GM21529 (cell line): ENCODE measurements around the gene SLC13A2.
"Not testable (repeated sequence)": the region's sequence is repeated elsewhere in the genome, so short reads cannot be mapped to it uniquely, and the experiment has no call there.

Experiments used
- ATAC-seq: cut with Tn5 transposase; IDR thresholded peaks from one replicate; pipeline ENCODE4 v1.9.1; 2021; ENCODE audit not compliant: unreplicated experiment

SLC13A2 gene, protein sequence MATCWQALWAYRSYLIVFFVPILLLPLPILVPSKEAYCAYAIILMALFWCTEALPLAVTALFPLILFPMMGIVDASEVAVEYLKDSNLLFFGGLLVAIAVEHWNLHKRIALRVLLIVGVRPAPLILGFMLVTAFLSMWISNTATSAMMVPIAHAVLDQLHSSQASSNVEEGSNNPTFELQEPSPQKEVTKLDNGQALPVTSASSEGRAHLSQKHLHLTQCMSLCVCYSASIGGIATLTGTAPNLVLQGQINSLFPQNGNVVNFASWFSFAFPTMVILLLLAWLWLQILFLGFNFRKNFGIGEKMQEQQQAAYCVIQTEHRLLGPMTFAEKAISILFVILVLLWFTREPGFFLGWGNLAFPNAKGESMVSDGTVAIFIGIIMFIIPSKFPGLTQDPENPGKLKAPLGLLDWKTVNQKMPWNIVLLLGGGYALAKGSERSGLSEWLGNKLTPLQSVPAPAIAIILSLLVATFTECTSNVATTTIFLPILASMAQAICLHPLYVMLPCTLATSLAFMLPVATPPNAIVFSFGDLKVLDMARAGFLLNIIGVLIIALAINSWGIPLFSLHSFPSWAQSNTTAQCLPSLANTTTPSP

GRCh38 chr17:28473542-28473941 lies at the start of gene SLC13A2:
SLC13A2 (plus strand) TSS chr17:28473644; CDS start chr17:28473713, 69 bp downstream.
- ATAC-seq, result no peak

DNA sequence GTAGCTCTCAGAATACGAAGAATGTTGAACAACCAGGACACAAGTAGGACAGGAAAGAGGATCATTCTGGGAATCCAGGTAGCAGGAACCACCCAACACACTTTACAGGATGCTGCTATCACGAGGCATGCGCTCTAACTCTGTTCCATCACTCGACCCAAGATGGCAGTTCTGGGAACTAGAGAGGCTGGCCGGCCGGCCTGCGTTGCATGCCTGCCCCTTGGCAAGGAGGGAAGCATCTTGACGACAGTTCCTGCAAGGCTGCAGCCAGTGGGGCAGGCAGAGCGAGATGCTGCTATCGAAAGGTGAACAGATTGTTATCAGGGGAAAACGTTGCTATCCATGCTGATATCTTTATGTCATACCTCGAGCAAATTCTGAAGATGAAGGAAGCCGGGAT lies 48.2 kb upstream of the SLC13A2 start:
- ATAC-seq, result no peak

DNA sequence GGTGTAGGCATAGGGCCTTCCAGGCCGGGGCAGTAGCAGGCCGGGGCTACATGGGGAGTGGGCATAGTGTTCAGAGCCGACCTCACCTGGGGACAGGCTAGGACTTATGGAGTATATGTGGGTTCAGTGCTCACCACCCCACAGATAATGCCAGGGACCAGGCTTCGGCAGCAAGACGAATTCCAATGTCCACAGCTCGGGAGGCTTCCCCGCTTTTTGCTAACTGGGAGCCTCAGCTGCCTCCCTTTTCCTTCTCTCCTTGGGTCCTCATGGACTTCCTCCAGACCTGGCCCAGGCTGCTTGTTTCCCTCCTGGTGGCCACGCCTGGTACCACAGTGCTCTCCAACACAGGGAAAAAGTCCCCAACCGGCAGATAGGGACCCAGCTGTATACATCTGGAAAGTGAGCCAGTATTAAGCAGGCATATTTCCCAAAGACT lies 47.3 kb upstream of the SLC13A2 start:
- no peak for ATAC-seq

DNA sequence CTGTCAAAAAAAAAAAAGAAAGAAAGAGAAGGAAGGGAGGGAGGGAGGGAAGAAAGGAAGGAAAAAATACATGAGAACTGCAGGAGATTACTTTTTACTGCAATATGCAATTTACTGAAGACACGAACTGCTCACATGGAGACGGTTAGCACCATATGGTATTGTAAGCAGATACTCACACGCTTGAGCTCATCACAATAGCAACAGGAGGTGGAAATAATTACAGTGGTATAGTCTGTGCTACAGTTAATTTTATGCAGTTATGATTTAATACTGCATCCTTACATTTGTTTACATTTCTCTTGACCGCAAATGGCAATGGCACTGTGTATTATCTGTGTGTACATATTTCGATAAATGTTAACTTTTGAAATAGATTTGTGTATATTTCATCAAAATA lies 46.1 kb upstream of the SLC13A2 start:
- no peak for ATAC-seq

DNA sequence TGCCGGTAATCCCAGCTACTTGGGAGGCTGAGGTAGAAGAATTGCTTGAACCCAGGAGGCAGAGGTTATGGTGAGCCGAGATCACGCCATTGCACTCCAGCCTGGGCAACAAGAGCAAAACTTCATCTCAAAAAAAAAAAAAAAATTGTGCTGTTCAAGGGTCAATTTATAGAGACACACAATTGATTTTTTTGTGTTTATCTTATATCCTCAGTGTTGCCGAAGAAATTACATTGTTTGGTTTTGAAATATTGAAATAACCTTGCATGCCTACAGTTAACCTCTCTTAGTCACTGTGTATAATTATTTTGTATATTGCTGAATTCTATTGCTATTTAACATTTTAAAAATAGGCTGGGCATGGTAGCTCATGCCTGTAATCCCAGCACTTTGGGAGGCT lies 45.5 kb upstream of the SLC13A2 start:
- not testable (repeated sequence) for ATAC-seq

GRCh38 chr17:28433721-28434120 lies 39.7 kb upstream of the SLC13A2 start:
- ATAC-seq, result no peak

GRCh38 chr17:28434326-28434725 lies 39.1 kb upstream of the SLC13A2 start:
- not testable (repeated sequence) for ATAC-seq

GRCh38 chr17:28443901-28444638 lies 29.4 kb upstream of the SLC13A2 start:
- no peak for ATAC-seq

GRCh38 chr17:28446716-28447395 lies 26.6 kb upstream of the SLC13A2 start:
- ATAC-seq, result no peak

DNA sequence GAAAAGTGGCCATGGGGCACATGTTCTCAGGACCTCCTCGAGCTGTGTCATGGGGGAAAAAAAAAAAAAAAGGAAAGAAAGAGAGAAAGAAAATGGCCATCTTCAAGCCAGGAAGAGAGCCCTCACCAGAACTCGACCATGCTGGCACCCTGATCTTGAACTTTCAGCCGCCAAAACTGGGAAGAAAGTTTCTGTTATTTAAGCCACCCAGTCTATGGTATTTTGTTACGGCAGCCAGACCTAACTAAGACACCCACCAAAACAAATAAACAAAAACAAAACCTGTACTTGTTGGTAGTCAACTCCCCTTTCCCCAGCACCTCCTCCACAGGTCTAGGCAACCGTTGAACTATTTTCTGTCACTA lies 26.1 kb upstream of the SLC13A2 start:
- no peak for ATAC-seq

DNA sequence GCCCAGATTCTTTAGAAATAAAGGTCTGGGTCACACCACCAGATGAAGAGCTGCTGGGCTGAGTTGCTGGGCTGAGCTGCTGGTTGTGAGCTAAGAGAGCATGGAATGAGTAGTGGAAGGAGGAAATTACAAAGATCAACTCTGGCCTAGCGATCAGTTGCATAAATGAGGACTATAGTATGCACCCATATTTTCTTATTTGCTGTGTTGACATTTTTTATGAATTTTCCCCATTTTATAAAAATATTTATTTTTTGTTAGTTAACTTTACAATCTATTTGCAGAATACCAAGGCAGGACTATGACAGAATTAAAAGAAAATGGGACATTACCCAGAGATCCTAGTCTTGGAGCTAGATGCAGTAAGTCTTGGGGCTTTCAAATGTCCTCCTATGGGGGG lies 23.6 kb upstream of the SLC13A2 start:
- no peak for ATAC-seq

DNA sequence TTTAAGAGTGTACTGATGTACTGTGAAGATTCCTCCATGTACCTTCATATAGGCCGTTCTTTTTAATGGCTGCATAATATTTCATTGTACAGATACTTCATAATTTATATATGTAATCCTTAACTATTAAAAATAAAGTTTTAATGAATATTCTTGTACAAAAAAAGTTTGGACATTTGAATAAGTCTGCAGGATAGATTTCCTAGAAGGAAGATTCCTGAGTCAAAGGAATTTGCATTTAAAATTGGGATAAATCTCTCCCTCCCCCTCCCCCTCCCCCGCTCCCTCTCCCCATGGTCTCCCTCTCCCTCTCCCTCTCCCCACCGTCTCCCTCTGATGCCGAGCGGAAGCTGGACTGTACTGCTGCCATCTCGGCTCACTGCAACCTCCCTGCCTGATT lies 15.6 kb upstream of the SLC13A2 start:
- ATAC-seq, result no peak

DNA sequence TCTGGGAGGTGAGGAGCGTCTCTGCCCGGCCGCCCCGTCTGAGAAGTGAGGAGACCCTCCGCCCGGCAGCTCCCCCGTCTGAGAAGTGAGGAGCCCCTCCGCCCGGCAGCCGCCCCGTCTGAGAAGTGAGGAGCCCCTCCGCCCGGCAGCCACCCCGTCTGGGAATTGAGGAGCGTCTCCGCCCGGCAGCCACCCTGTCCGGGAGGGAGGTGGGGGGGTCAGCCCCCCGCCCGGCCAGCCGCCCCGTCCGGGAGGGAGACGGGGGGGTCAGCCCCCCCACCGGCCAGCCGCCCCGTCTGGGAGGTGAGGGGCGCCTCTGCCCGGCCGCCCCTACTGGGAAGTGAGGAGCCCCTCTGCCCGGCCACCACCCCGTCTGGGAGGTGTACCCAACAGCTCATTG lies 14.6 kb upstream of the SLC13A2 start:
- ATAC-seq, result not testable (repeated sequence)

DNA sequence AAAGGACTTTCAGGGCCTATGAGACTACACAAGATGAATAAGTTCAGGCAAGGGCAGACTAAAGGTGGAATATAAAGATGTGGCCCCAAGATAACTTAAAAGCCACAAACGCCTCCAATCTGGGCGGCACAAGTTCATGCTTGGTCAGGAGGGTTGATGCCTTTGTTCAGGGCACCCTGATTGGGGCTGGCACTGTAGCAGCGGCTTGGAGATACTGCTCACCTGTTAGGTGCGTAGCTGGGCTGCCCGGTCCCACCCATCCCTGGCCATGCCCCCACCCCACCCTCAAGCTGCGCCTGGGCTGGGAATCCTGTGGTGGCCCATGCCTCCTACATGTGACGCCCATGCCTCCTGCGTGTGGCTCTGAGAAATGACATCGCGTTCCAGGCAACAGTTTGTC lies 12.5 kb upstream of the SLC13A2 start:
- no peak for ATAC-seq

- ATAC-seq, result no peak
These were observed 7.4 kb upstream of the SLC13A2 start for GRCh38 chr17:28466001-28466400.

DNA sequence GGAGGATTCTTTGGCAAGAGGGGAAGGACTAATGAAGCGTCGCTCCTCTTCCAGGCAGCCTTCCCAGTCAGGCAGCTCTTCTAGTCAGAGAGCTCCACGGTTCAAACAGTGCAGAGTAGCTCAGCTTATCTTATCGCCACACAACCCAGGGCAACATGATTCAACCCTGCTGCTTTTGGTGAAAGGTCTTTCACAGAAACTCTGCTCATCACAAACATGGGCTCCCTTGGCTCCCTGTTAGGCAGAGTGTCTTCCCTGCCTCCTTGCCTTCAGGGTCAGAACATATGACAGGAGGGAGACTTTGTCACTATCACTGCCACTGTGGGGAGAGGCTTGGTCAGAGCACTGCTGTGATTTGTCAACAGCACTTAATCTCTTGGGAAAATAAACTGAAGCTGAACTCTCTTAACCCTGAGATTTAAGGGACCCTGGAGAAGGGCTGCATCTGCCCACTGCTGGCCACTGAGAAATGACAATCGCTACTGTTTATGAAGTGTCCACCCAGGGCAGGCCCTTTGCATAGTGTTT lies 6.9 kb upstream of the SLC13A2 start:
- no peak for ATAC-seq

GRCh38 chr17:28467456-28468025 lies 5.9 kb upstream of the SLC13A2 start:
- ATAC-seq, result no peak

GRCh38 chr17:28468033-28468735 lies 5.3 kb upstream of the SLC13A2 start:
- ATAC-seq, result not testable (repeated sequence)

- peak; percentile 81 for ATAC-seq
These were observed 4.7 kb upstream of the SLC13A2 start for GRCh38 chr17:28468781-28469180.

DNA sequence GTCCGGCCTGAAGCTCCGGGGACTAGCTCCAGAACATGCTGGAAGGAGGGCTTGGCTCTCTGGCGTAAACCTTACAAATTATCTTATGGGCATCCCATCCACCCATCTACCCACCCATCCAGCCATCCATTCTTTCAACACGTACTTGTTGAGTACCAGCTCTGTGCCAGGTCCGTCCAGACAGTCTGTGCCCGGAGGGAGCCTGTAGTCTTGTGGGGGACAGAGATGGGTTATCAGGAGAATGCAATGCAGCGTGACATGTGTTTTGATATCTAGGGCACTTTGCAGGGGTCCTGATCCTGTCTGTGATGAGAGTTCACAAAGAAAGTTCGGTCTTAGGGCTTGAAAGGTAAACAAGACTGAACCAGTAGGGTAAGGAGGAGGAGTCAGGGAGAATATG lies 4.1 kb upstream of the SLC13A2 start:
- ATAC-seq, result no peak
